Measurements from ENCODE around the gene ACSL3. TPM values are rescaled to one million over a fixed set of nuclear protein-coding genes. Genes with fewer than 3 reads are reported as not detected.

Gene ACSL3
- total RNA-seq, 1 donor from 2014 or later: 74.0 TPM

DNA sequence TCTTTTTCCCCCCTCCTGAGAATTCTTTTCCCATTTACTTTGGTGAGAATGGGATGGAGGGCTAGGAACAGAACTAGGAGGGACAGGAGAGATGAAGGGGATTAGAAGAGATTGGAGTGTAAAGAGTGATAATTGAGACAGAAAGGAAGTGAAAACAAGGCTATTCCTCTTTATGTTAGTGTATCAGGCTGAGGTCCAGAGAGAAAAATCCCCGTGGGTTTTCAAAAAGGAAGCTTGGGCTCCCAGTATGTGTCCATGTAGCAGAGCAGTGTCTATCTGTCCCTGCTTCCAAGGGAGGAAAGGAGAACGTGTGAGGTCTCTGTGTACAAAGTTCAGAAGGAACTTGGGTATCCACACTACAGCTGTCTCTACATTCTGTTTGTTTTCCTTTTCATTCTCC lies 131.3 kb downstream of the ACSL3 start:
- Mint-ChIP-seq H3K27me3 (ENCODE audit: low read depth) (no peaks in the 10 kb centered on the region), H3K9me3 (no peaks in the 10 kb centered on the region), H3K4me3 (ENCODE audit: low read depth) (no peak overlapping the region), H3K4me1 (ENCODE audit: low read depth) (no peaks in the 10 kb centered on the region), H3K27ac (no peak overlapping the region), H3K36me3 (ENCODE audit: low read depth) (no peaks in the 10 kb centered on the region)
- DNase-seq (ENCODE audit: low spot score): no peak
- intact Hi-C loops (cut with micrococcal nuclease): no loop called here

Other genes starting within 250 kb of the ACSL3 start
- 47.7 and 49.8 TPM in 2 replicates for gene FARSB, start 204.9 kb upstream of the ACSL3 start, total RNA-seq
- 0.18 TPM in 1 of 2 replicates, not detected in the other for gene MOGAT1, start 189.4 kb upstream of the ACSL3 start, total RNA-seq
- not detected in 2 replicates for gene KCNE4, start 191.2 kb downstream of the ACSL3 start, total RNA-seq